NCI-H1694 (cell line): ENCODE results near the gene PICALM.
"Not testable (repeated sequence)": the region's sequence is repeated elsewhere in the genome, so short reads cannot be mapped to it uniquely, and the experiment has no call there.

Experiments
- DNase-seq: peaks from one replicate; lab custom pipeline; 2025; lab: John Stamatoyannopoulos, UW

PICALM gene

DNA sequence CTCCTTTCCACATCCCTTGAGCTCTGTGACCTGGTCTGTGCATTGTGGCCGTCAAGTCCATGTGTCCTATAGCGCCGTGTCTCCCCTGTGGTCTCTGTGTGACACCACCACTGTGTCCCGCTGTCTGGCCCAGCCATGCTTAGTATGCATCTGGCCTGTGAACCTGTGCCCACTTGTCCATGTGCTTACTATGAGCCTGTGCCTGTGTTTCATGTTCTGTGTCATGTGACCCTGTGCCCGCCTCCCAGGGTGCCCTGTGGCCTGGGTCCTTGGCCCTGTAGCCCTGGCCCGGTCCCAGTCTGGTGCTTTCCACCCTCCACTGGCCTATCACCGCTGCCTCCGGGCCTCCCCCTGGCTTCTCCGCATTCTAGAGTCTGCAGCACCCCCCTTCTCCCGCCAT is 133.1 kb downstream of the PICALM start:
- DNase-seq = no peak

DNA sequence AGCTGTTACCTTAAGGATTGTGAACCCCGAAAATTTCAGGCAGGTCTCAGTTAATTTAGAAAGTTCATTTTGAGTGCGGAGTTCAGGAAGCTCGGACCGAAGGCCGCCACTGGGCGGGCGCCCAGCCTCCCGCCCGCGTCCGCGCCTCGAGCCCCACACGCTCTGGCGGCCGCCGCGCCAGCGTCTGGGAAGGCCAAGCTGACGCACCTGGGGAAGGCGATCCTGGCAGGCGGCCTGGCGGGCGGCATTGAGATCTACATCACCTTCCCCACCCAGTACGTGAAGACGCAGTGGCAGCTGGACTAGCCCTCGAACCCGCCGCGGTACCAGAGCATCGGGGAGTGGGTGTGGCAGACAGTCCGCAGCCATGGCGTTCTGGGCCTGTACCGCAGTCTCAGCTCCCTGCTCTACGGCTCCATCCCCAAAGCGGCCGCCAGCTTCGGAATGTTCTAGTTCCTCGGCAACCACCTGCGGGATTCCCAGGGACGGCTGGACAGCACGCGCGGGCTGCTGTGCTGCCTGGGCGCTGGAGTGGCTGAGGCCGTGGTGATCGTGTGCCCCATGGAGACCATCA is 134.2 kb downstream of the PICALM start:
- no peak for DNase-seq

DNA sequence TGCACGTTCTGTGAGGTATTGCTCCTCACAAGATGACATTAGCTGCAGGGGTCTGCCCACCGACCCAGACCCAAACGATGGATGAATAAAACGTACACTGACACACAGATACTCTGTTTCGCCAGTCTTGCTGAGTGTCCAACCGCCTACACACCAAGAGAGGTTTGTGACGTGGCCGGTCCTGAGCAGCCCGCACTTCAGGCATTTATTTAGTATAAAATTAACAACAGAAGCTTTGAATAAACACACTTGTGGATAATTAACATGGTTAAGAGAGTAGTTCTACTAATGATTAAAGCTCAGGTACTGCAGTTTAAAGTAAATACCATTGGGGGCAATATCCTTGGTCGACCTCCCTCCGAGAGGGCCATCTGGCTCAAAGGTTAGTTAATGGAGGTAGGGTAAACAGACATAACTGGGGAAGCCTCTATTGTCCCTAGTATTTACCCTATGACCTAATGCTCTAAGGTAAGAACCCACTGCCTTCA is 138.0 kb downstream of the PICALM start:
- no peak for DNase-seq

DNA sequence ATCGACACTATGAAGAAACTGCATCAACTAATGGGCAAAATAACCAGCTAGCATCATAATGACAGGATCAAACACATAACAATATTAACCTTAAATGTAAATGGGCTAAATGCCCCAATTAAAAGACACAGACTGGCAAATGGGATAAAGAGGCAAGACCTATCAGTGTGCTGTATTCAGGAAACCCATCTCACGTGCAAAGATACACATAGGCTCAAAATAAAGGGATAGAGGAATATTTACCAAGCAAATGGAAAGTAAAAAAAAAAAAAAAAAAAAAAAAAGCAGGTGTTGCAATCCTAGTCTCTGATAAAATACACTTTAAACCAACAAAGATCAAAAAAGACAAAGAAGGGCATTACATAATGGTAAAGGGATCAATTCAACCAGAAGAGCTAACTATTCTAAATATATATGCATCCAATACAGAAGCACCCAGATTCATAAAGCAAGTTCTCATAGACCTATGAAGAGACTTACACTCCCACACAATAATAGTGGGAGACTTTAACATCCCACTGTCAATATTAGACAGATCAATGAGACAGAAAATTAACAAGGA is 142.2 kb downstream of the PICALM start:
- not testable (repeated sequence) for DNase-seq

DNA sequence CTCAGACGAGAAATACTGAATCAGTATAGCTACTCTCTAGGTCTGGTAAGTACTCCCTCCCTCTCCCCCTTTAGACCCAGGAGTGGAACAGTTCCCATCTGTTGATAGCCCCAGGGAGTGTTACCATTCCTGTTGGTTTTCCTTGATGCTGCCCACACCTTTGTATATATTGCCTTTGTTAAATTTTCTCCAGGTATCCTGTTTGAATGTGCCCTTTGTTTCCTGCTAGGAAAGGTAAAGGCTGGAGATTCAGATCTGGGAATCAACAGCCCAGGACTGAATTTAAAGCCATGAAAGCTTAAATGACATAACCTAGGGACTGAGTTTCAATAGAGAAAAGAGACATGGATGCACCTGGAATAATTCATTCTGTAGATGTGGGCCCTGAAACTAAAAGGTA is 145.4 kb downstream of the PICALM start:
- no peak for DNase-seq

DNA sequence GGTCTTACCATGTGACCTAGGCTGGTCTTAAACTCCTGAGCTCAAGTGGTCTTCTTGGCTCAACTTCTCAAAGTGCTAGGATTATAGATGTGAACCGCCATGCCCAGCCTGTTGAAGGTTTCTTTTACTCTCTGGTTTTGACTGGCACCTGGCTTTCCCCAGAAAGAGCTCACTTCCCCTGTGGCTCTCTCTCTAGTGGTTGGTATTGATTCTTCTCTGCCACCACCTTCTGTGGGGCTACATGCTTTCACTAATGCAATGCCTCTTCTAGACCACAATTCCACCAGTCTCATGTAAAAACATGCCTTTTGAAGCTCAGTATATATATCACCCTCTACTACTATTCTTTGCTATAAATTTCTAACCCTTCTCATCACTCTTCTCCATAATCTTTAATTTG is 146.5 kb downstream of the PICALM start:
- no peak for DNase-seq

DNA sequence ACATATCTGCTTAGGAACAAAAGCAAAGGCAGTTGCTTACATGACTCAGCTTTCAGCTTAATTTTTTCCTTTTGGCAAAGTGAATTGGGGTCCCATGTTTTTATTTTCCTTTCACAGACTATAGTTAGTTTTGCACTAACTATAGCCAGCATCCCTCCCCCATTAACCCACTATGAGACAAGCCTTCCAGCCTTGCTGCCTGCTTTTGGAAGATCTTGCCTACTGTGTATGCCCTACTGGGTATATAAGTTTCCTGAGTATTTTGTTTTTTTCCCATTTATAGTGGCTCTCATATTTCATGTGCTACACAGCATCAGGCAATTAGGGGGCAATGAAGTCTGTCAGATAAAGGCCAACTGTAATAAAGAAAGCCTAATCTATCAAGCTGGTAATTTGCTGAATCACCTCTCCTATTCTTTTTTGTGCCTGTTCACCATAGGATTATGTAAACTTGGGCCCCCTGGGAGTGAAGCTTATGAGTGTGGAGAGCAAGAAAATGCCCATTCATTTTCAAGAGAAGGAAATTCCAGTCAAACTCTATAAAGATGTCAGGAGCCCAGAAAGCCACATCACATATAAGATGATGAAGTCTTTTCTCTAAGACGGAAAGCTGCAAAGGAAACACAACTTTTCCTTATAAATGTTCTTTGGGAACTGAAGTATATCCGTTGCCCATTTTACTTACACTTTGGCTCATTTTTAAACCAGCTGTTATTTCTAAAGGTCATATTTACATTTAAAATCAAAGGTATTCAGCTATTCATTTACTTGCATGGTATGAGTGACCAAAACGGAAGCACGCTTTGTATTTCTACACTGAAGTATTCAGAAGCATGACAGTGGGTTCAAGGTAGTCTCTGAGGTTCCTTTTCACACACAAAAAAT is 149.7 kb downstream of the PICALM start:
- DNase-seq = no peak

DNA sequence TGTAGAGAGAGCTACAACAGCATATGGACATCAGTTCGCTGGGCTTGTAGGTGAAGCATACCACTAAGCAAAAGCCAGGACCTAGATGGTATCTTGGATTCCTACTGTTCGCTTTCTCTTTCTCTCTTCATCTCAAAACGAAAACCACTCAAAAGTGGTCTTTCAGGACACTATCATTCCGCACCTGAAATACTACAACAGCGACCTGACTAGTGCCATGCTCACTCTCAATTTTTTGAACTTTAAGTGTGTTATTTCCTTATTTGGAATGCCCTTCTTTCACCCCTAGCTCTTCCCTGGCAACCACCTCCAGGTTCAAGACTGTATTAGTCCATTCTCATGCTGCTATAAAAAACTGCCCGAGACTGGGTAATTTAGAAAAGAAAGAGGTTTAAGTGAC is 154.5 kb downstream of the PICALM start:
- no peak for DNase-seq

DNA sequence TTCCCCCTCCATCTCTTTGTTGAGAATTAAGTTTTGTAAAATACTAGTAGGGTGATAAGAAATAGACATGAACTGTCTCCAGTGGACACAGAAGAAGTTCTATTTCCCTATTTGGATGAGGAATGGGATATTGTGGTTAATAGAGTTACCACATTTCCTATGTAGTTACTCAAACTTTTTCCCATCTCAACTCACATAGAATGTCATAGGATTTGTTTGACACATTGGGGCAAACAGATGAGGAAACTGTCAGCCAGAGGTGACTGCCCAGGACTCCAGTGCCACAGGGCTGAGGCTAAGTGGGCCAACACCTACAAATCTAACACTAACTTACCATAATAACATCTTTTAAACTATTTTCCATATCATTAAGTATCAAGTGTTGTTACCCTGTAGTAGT is 155.4 kb downstream of the PICALM start:
- no peak for DNase-seq

DNA sequence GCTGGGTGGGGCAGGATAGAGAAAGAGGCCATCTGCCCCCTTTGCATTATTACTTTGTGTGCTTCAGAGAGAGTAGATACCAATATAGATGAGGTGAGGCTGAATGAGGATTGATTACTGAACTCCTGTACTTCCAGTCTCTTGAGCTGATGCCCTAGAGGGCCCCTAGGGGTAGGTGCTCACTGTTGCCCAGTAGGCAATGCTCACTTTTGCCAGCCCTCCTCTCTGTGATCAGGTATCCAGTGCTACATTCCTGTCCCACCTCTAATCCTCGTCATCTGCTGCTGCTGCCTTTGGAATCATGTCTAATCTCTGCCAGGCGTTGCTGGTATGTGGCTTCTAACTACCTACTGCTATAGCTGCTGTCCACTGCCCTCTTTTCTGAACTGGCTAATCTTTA is 156.5 kb downstream of the PICALM start:
- no peak for DNase-seq
